Fibroblast of the aortic adventitia (primary cell): ENCODE measurements around the gene IGFN1. TPM values are rescaled to one million over a fixed set of nuclear protein-coding genes. Genes with fewer than 3 reads are reported as not detected.

Experiments used
- DNase-seq: peaks from one replicate; pipeline ENCODE4 v3.0.0-alpha.2; 2010; ENCODE audit warnings: low read depth
- H3K4me3 ChIP-seq: 2 replicates; pipeline ENCODE4 v1.5.1; 2011; ENCODE audit warnings: low read depth, mild to moderate bottlenecking, control low read depth, low read length, moderate library complexity
- total RNA-seq: library from RNA; depleted of rRNA; stranded (reverse); fragments of >200 nt; gene quantifications from 2 replicates; pipeline ENCODE4 v1.2.3, GENCODE V29; 2012; ENCODE audit warnings: low replicate concordance
- TF ChIP-seq, protein P1 (sequence below): IDR thresholded peaks from 2 replicates; pipeline ENCODE4 v1.5.1; 2011; ENCODE audit warnings: mild to moderate bottlenecking, low read length, control low read depth, inconsistent platforms; ENCODE audit not compliant: insufficient read depth

The IGFN1 gene
- total RNA-seq, 1 donor = under 0.01 TPM

DNA sequence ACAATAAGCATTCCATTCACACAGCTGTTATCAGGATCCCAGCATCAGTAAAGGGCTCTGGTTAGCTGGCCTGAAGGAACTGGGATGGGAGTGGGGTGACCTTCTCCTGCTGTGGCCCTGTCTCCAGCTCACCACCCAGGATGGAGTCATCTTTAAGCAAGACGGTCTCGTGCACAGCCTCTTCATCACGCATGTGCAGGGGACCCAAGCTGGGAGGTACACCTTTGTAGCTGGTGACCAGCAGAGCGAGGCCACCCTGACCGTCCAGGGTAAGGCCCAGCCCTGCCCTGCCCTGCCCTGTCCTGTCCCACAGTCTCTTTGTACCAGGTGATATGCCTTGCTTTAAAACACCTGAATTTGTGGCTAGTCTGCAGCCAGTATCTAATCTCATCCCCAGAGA, 24.3 kb downstream of the IGFN1 start:
- TF ChIP-seq, protein P1, sequence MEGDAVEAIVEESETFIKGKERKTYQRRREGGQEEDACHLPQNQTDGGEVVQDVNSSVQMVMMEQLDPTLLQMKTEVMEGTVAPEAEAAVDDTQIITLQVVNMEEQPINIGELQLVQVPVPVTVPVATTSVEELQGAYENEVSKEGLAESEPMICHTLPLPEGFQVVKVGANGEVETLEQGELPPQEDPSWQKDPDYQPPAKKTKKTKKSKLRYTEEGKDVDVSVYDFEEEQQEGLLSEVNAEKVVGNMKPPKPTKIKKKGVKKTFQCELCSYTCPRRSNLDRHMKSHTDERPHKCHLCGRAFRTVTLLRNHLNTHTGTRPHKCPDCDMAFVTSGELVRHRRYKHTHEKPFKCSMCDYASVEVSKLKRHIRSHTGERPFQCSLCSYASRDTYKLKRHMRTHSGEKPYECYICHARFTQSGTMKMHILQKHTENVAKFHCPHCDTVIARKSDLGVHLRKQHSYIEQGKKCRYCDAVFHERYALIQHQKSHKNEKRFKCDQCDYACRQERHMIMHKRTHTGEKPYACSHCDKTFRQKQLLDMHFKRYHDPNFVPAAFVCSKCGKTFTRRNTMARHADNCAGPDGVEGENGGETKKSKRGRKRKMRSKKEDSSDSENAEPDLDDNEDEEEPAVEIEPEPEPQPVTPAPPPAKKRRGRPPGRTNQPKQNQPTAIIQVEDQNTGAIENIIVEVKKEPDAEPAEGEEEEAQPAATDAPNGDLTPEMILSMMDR = no peak
- H3K4me3 ChIP-seq = no peak overlapping the region
- no peak for DNase-seq

DNA sequence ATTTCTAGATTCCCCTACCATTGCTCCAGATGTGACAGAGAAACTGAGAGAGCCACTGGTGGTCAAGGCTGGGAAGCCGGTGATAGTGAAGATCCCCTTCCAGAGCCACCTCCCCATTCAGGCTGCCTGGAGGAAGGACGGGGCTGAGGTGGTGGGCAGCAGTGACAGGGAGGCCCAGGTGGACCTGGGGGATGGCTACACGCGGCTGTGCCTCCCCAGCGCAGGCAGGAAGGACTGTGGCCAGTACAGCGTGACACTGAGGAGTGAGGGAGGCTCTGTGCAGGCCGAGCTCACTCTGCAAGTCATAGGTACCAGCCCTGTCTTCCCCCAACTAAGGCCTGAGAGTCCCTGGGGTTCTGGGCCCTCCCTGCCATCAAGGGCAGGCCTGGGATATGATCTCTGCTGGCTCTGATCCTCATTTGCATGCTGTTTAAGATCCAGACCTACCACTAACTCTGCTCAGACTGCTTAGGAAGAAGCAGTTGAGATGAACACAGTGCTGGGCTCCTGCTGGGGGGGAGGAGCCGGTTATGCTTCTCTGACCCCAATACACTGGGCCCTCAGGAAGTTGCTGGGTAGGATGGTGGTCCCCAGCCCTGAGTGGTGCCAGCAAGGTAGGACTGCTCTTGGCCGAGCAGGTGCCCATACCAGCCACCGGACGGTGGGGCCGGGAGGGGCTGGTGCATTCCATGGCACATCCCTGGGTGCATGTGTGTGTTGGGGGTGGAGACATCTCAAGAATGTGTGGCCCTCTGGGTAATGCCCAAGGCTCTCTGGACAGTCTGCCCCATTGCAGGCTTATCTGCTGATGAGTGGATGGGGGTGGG, 25.1 kb downstream of the IGFN1 start:
- TF ChIP-seq, protein P1 = no peak
- no peak for DNase-seq
- H3K4me3 ChIP-seq = no peak overlapping the region

DNA sequence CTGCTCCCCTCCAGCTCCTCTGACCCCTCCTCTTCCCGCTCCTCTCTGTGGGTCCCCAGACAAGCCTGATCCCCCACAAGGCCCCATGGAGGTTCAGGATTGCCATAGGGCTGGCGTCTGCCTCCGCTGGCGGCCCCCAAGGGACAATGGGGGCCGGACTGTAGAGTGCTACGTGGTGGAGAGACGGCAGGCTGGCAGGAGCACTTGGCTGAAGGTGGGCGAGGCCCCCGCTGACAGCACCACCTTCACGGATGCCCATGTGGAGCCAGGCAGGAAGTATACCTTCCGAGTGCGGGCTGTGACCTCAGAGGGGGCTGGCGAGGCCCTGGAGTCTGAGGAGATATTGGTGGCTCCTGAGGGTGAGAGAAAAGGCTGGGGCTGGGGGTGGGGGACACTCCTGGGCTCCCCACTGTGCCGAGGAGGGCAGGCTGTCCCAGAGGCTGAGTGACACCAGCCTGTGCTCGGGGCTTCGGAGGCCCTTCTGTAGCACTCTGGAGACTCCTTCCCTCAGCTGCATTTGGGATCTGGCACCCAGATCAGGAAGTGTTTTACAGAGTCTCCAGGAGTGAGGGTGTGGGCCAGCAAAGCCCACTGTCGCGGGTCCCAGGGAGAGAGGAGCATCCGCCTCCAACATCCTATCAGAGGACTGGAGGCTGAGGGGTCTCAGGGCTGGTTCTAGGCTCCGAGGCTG, 25.9 kb downstream of the IGFN1 start:
- TF ChIP-seq, protein P1 = no peak
- DNase-seq = no peak

GRCh38 chr1:201217146-201217545, 26.5 kb downstream of the IGFN1 start:
- H3K4me3 ChIP-seq = no peak overlapping the region
- TF ChIP-seq, protein P1 = no peak
- no peak for DNase-seq

More for the DNA sequence above, 25.9 kb downstream of the IGFN1 start:
- H3K4me3 ChIP-seq = no peak overlapping the region

DNA sequence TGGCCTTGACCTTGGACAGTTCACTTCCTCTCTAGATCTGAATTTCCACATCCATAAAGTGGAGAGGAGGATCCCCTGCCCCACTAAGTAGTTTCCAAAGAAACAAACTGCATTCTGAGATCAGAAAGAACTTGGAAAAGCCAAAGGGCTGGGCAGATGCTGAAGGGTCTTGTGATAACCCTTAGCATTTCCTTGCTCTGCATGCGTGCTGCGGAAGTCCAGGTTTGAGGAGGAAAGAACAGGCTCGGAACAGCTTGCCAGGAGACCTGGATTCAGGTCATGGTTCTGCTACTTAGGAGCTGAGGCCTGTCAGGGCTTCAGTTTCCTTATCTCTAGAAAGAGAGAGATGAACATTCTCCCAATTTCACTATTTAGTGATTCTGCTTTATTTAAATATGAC, 27.2 kb downstream of the IGFN1 start:
- DNase-seq = no peak
- no peak overlapping the region for H3K4me3 ChIP-seq
- TF ChIP-seq, protein P1 = no peak

DNA sequence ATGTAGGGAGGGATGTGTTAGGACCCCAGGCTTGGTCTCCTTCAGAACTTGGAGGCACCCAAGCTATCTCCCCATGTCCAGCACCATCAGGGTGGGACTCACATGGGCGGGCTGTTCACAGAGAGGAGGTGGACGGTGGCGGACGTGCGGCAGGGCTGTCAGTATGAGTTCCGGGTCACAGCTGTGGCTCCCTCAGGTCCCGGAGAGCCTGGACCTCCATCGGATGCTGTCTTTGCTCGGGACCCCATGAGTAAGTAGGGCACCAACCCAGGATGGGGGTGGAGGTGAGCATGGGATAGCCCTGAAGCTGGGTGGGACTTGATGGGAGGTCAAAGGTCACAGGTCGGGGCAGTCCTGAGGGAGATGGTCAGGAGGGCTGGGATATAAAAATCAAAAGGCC, 27.8 kb downstream of the IGFN1 start:
- DNase-seq = no peak

More for the DNA sequence above, 27.8 kb downstream of the IGFN1 start:
- TF ChIP-seq, protein P1 = no peak
- no peak overlapping the region for H3K4me3 ChIP-seq
